ENCODE results near the gene RRP8. TPM values are rescaled to one million over a fixed set of nuclear protein-coding genes. Genes with fewer than 3 reads are reported as not detected.

The RRP8 gene
- total RNA-seq, 1 experiment from 2014 or later = 17.8 TPM

DNA sequence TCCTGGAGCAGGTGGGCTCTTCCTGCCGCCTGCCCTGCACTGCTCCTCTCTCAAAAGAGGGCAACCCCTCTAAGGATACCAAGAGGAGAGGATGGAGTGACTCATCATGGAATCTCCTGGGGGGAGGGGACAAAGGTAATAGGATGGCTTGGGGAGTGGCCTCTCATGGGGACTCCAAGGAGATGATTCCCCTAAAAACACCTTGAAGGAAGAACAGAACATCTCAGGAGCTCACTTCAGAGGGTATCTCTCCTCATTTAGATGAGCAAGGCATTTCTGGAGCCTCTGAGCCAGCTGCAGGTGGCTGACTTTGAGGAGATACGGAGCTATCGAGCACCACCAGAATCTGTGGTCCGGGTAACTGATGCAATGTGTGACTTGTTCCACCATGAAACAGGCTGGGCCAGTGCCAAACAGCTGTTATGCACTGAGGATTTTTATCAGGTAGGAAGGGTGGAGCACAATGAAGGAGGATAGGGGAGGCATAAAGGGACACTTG is 40.2 kb downstream of the RRP8 start:
- no peaks in the 10 kb centered on the region for H3K27me3 ChIP-seq (ENCODE audit: insufficient read depth, low read length)
- H3K9me2 ChIP-seq (ENCODE audit: insufficient read depth) = no peaks in the 10 kb centered on the region
- H3K9ac ChIP-seq (ENCODE audit: low read length) = no peak overlapping the region
- ChIA-PET CTCF (no interaction called here), POLR2A (no interaction called here), RAD21 (ENCODE audit: low non-redundant PET in 1 of 2, low total read pairs in 2 of 2, uncharacterized antibody in 2 of 2, unreplicated experiment in 2 of 2) (no interaction called here)
- no peak overlapping the region for H3K27ac ChIP-seq (ENCODE audit: low read depth, low read length)
- intact Hi-C loops (cut with micrococcal nuclease) = no loop called here
- H3K9me3 ChIP-seq (ENCODE audit: control insufficient read depth in 1 of 2, insufficient read depth in 1 of 2, low read depth in 1 of 2, low read length in 2 of 2) = no peaks in the 10 kb centered on the region
- DNase-seq (ENCODE audit: low read depth, low spot score) (no peak), ATAC-seq (no peak)
- no peak overlapping the region for H2AFZ ChIP-seq (ENCODE audit: low read depth, low read length, poor library complexity, severe bottlenecking)
- H3K4me3 ChIP-seq (replicated peaks in 1 of 2; ENCODE audit: low read depth in 1 of 2, low read length in 2 of 2) = no peak overlapping the region
- no peaks in the 10 kb centered on the region for H3K79me2 ChIP-seq (ENCODE audit: insufficient read depth, low read length)
- no peak for TF ChIP-seq CBX3 (IDR thresholded peaks at IDR 0.05; ENCODE audit: low read depth)
- TF ChIP-seq, protein P1, sequence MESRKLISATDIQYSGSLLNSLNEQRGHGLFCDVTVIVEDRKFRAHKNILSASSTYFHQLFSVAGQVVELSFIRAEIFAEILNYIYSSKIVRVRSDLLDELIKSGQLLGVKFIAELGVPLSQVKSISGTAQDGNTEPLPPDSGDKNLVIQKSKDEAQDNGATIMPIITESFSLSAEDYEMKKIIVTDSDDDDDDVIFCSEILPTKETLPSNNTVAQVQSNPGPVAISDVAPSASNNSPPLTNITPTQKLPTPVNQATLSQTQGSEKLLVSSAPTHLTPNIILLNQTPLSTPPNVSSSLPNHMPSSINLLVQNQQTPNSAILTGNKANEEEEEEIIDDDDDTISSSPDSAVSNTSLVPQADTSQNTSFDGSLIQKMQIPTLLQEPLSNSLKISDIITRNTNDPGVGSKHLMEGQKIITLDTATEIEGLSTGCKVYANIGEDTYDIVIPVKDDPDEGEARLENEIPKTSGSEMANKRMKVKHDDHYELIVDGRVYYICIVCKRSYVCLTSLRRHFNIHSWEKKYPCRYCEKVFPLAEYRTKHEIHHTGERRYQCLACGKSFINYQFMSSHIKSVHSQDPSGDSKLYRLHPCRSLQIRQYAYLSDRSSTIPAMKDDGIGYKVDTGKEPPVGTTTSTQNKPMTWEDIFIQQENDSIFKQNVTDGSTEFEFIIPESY (IDR thresholded peaks at IDR 0.05; ENCODE audit: extremely low read depth, insufficient replicate concordance, low read length) = no peak
- TF ChIP-seq, protein P2, sequence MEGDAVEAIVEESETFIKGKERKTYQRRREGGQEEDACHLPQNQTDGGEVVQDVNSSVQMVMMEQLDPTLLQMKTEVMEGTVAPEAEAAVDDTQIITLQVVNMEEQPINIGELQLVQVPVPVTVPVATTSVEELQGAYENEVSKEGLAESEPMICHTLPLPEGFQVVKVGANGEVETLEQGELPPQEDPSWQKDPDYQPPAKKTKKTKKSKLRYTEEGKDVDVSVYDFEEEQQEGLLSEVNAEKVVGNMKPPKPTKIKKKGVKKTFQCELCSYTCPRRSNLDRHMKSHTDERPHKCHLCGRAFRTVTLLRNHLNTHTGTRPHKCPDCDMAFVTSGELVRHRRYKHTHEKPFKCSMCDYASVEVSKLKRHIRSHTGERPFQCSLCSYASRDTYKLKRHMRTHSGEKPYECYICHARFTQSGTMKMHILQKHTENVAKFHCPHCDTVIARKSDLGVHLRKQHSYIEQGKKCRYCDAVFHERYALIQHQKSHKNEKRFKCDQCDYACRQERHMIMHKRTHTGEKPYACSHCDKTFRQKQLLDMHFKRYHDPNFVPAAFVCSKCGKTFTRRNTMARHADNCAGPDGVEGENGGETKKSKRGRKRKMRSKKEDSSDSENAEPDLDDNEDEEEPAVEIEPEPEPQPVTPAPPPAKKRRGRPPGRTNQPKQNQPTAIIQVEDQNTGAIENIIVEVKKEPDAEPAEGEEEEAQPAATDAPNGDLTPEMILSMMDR (IDR thresholded peaks at IDR 0.05 in 2 of 3, conservative IDR thresholded peaks at IDR 0.05 in 1 of 3; ENCODE audit: borderline replicate concordance in 1 of 3, insufficient read depth in 1 of 3, low read depth in 2 of 3, low read length in 2 of 3) = no peak
- TF ChIP-seq SRF (IDR thresholded peaks at IDR 0.05; ENCODE audit: low read depth) = no peak
- TF ChIP-seq, protein P3, sequence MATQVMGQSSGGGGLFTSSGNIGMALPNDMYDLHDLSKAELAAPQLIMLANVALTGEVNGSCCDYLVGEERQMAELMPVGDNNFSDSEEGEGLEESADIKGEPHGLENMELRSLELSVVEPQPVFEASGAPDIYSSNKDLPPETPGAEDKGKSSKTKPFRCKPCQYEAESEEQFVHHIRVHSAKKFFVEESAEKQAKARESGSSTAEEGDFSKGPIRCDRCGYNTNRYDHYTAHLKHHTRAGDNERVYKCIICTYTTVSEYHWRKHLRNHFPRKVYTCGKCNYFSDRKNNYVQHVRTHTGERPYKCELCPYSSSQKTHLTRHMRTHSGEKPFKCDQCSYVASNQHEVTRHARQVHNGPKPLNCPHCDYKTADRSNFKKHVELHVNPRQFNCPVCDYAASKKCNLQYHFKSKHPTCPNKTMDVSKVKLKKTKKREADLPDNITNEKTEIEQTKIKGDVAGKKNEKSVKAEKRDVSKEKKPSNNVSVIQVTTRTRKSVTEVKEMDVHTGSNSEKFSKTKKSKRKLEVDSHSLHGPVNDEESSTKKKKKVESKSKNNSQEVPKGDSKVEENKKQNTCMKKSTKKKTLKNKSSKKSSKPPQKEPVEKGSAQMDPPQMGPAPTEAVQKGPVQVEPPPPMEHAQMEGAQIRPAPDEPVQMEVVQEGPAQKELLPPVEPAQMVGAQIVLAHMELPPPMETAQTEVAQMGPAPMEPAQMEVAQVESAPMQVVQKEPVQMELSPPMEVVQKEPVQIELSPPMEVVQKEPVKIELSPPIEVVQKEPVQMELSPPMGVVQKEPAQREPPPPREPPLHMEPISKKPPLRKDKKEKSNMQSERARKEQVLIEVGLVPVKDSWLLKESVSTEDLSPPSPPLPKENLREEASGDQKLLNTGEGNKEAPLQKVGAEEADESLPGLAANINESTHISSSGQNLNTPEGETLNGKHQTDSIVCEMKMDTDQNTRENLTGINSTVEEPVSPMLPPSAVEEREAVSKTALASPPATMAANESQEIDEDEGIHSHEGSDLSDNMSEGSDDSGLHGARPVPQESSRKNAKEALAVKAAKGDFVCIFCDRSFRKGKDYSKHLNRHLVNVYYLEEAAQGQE (IDR thresholded peaks at IDR 0.05; ENCODE audit: low read depth) = no peak
- TF ChIP-seq ELF1 (IDR thresholded peaks at IDR 0.05; ENCODE audit: borderline replicate concordance, low read depth) = no peak
- TF ChIP-seq RAD21 (IDR thresholded peaks at IDR 0.05; ENCODE audit: low read depth) = no peak
- TF ChIP-seq POLR2A (IDR thresholded peaks at IDR 0.05; ENCODE audit: borderline replicate concordance, extremely low read depth, insufficient read depth, insufficient read length) = no peak
- TF ChIP-seq EZH2 (IDR thresholded peaks at IDR 0.05) = no peak
- no peak for TF ChIP-seq SIN3A (IDR thresholded peaks at IDR 0.05; ENCODE audit: low read depth)
- H3K4me2 ChIP-seq (ENCODE audit: low read length) = no peak overlapping the region
- no peaks in the 10 kb centered on the region; a peak in 1 of 4 replicates for H3K36me3 ChIP-seq (ENCODE audit: control insufficient read depth in 1 of 2, insufficient read depth in 2 of 2, low read length in 2 of 2)
- BruUV-seq (replicated peaks) = no TSS peak
- peaks cover 0 to 6% of the 10 kb centered on the region in 2 experiments; a peak in 1 of 4 replicates for H3K4me1 ChIP-seq (ENCODE audit: control insufficient read depth in 1 of 2, insufficient read depth in 2 of 2, low read length in 2 of 2)
- no peaks in the 10 kb centered on the region for H4K20me1 ChIP-seq (ENCODE audit: insufficient read depth)

All from HCT116 (cell line).